Neural progenitor cell (in vitro differentiated cells): ENCODE results near the gene ARHGAP40.

Experiments used
- CTCF ChIP-seq: fragments of 200-600 bp; sonication (generic); IDR thresholded peaks from 2 replicates; pipeline ENCODE4 v1.5.1; 2017; ENCODE audit warnings: antibody characterized with exemption, mild to moderate bottlenecking
- EZH2 ChIP-seq: fragments of 200-600 bp; sonication (generic); IDR thresholded peaks from 2 replicates; pipeline ENCODE4 v1.6.1; 2017; ENCODE audit warnings: antibody characterized with exemption, mild to moderate bottlenecking, moderate library complexity
- EZH2phosphoT487 ChIP-seq: fragments of 200-600 bp; sonication (generic); IDR thresholded peaks from 2 replicates; pipeline ENCODE4 v1.6.1; 2017; ENCODE audit warnings: antibody characterized with exemption

DNA sequence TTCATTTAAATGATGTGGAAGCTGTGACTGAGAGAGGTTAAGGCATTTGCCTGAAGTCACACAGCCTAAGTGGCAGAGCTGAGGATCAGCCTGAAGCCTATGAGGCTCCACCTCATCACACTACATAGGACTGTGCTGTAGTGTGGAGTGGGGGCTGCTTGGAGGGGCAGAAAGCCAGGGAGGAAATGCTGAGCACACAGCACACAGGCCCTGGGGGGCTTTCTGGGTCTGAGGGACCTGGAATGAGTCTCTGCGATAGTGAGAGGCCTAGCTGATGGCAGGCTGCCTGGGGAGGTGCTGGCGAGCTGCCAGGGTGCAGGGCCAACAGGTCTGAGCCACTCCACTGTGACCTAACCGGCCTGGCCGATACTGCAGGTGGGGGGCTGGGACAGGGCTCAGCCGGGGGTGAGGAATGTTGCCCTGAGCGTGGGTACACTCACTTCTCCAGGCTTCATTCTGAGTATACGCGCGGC, 2.2 kb upstream of the ARHGAP40 start:
- no peak for TF ChIP-seq CTCF
- no peak for TF ChIP-seq EZH2phosphoT487
- no peak for TF ChIP-seq EZH2
